SK-N-MC (cell line): ENCODE measurements around the gene TPRG1.

Experiments used
- DNase-seq: peaks from one replicate; pipeline ENCODE4 v3.0.0-alpha.2; 2011; ENCODE audit warnings: low read depth, low spot score
- H3K27ac ChIP-seq: fragments of 200-600 bp; sonication (generic); 2 replicates; pipeline ENCODE4 v1.5.1; 2016; ENCODE audit warnings: mixed run types
- H3K36me3 ChIP-seq: fragments of 200-600 bp; sonication (generic); 2 replicates; pipeline ENCODE4 v1.6.1; 2017; ENCODE audit warnings: antibody characterized with exemption, low read length, mixed read lengths; ENCODE audit not compliant: insufficient read depth
- H3K4me3 ChIP-seq: fragments of 200-600 bp; sonication (generic); 2 replicates; pipeline ENCODE4 v1.5.1; 2016
- H3K9ac ChIP-seq: fragments of 200-600 bp; sonication (generic); 2 replicates; pipeline ENCODE4 v1.8.0; 2017; ENCODE audit warnings: mixed run types, mixed read lengths; ENCODE audit not compliant: insufficient read length
- H3K9me3 ChIP-seq: fragments of 200-600 bp; sonication (generic); 2 replicates; pipeline ENCODE4 v1.6.1; 2017; ENCODE audit warnings: low read depth, mild to moderate bottlenecking, antibody characterized with exemption, low read length, moderate library complexity, mixed read lengths
- EZH2 ChIP-seq: fragments of 200-600 bp; sonication (generic); IDR thresholded peaks from one replicate; pipeline ENCODE4 v1.6.1; 2017; ENCODE audit warnings: antibody characterized with exemption
- FOXP2 ChIP-seq: optimal IDR thresholded peaks from 2 replicates; pipeline ENCODE3; 2011; ENCODE audit warnings: mild to moderate bottlenecking, moderate library complexity; ENCODE audit not compliant: insufficient read depth; ENCODE audit errors: extremely low read length, control extremely low read depth
- POLR2AphosphoS5 ChIP-seq: IDR thresholded peaks from 2 replicates; pipeline ENCODE4 v1.6.1; 2012; ENCODE audit warnings: mild to moderate bottlenecking, low read depth, low read length, borderline replicate concordance

Gene TPRG1

DNA sequence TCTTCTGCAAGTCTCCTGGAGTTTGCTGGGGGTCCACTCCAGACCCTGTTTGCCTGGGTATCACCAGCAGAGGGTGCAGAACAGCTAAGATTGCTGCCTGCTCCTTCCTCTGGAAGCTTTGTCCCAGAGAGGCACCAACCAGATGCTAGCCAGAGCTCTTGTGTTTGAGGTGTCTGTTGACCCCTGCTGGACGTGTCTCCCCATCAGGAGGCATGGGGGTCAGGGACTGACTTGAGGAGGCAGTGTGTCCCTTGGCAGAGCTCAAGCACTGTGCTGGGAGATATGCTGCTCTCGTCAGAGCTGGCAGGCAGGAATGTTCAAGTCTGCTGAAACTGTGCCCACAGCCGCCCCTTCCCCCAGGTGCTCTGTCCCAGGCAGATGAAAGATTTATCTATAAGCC, 86.5 kb downstream of the TPRG1 start:
- H3K4me3 ChIP-seq: no peak overlapping the region
- H3K9ac ChIP-seq: no peak overlapping the region
- H3K9me3 ChIP-seq: no peaks in the 10 kb centered on the region
- DNase-seq: no peak
- TF ChIP-seq POLR2AphosphoS5: no peak
- no peak for TF ChIP-seq EZH2
- no peak for TF ChIP-seq FOXP2
- no peaks in the 10 kb centered on the region for H3K36me3 ChIP-seq
- no peak overlapping the region for H3K27ac ChIP-seq

DNA sequence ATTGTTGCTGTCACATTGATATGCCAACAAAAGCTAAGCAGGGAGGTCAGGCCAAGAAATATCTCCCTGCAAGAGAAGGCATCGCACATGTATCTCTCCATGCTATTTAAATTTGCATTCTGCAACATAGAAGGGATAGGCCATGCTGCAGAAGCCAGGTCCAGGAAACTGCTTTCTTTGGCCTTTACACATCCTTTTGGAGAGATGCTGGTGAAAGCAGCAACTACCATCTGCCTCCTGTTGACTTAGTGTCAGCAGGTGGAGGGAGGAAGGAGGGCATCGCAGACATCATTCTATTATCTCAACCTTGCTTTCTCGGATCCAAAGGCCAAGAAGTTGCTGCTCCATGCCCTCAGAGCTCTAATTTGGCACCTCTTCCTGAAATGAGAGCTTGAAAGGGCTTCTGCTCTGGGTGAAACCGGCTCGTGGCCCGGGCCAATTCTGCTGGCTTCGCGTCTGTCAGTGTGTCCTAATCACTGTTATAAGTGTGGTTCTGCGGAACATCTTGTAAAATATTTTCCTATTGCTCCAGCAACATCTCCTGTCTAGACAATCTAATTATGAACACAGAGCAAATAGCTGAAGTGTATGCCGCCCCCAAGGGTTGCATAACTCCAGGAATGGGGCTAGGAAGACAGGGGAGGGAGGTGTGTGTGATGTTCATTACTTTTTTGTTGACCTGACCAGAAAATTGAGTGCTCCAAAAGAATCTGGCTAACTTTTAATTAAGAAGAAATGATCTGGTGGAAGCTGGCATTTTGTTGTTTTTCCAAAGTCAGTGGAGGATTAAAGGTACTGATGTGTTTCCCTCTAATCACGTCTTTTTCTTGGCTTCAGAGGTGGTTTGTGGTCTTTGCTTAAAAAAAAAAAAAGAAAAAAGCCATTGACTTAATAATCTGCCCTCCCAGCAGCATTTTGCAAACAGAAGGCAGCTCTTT, 89.1 kb downstream of the TPRG1 start:
- H3K27ac ChIP-seq: peak overlapping the region; percentile 77
- DNase-seq: no peak
- no peak overlapping the region; the same call in 1 of the 2 replicates for H3K4me3 ChIP-seq

DNA sequence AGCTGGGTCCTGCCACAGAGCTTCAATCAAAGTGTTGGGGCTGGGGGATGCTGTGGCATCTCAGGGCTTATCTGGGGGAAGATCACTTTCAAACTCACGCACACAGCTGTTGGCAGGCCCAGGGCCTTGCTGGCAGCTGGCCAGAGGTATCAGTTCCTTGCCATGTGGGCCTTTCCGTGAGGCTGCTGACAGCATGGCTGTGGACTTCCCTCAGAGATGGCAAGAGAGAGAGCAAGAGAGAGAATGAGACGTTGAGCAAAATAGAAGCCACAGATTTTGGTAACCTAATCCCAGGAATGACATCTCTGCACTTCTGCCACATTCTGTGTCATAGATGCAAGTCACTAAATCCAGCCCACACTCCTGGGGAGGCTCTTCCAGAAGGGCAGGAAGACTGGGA, 91.0 kb downstream of the TPRG1 start:
- Histone ChIP-seq H3K9ac (peak overlapping the region; percentile 16), H3K9me3 (peaks cover 3% of the 10 kb centered on the region; the same call in 1 of the 2 replicates), H3K27ac (peak overlapping the region; percentile 44), H3K36me3 (peaks cover 20% of the 10 kb centered on the region; the same call in 1 of the 2 replicates), H3K4me3 (no peak overlapping the region)
- no peak for DNase-seq
- TF ChIP-seq EZH2: no peak
- no peak for TF ChIP-seq FOXP2
- TF ChIP-seq POLR2AphosphoS5: no peak

More for the DNA sequence above, 89.1 kb downstream of the TPRG1 start:
- H3K36me3 ChIP-seq: 0 out of 2 replicates have a peak, but pooled peaks cover 3% of the 10 kb centered on the region
- TF ChIP-seq POLR2AphosphoS5 (peak; percentile 53; the same call in 1 of the 2 replicates), FOXP2 (no peak)
- H3K9ac ChIP-seq: peak overlapping the region; percentile 32
- no peaks in the 10 kb centered on the region; the same call in 1 of the 2 replicates for H3K9me3 ChIP-seq

DNA sequence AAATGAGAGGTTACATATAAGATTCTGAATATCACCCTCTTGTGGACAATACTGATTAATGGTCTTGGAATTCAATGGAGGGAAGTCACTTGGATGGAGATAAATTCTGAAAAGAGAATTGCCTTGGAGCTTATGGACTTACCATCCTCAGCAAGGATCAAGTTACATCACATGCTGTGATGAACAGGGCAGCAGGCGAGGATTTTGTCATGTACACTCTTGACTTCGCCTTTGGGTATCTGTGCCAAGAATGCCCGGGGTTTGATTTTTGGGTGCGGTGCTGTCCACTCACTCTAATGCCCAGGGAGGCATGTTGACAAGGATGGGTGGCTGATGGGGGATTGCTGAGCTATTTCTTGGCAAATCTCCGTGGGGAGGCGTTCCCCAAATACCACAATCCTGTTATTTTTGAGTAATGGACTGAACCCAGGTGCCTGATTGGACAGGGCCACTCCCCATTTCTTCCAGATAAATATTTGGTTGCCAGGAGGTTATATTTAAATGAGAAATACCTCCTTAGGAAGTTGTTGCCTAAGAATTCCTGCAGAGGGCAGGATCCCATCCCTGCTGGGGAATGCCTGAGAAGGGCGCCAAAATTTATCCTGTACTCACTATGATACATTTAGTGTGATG, 96.3 kb downstream of the TPRG1 start:
- Histone ChIP-seq H3K4me3 (no peak overlapping the region), H3K9ac (peak overlapping the region; percentile 83), H3K9me3 (peaks cover 3% of the 10 kb centered on the region; the same call in 1 of the 2 replicates), H3K36me3 (peaks cover 21% of the 10 kb centered on the region; the same call in 1 of the 2 replicates), H3K27ac (peak overlapping the region; percentile 100)
- TF ChIP-seq EZH2 (no peak), POLR2AphosphoS5 (peak; percentile 14; the same call in 1 of the 2 replicates), FOXP2 (no peak)
- no peak for DNase-seq

DNA sequence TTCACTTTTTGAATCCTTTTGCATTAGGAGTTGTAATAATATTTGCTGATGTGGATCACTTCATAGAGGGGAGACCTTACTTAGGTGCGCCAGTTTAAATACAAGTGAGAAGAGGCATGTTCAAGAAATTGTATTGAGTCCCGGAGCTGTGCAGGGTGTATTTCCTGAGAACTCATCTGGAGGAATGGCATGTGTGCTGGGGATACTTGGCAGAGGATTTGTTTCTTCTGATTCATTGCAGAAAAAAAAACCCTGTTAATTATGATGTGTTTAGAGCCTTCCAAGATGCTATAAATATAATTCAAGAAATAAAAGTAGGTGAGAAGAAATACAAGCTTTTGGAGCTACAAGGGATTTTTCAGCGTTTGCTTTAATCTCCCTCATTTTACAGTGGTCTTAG, 97.6 kb downstream of the TPRG1 start:
- peaks cover 3% of the 10 kb centered on the region; the same call in 1 of the 2 replicates for H3K9me3 ChIP-seq
- H3K9ac ChIP-seq: peak overlapping the region; percentile 83
- peaks cover 21% of the 10 kb centered on the region; the same call in 1 of the 2 replicates for H3K36me3 ChIP-seq
- no peak overlapping the region; the same call in 1 of the 2 replicates for H3K4me3 ChIP-seq
- DNase-seq: no peak
- no peak for TF ChIP-seq FOXP2
- TF ChIP-seq EZH2: no peak
- TF ChIP-seq POLR2AphosphoS5: no peak
- H3K27ac ChIP-seq: peak overlapping the region; percentile 100

DNA sequence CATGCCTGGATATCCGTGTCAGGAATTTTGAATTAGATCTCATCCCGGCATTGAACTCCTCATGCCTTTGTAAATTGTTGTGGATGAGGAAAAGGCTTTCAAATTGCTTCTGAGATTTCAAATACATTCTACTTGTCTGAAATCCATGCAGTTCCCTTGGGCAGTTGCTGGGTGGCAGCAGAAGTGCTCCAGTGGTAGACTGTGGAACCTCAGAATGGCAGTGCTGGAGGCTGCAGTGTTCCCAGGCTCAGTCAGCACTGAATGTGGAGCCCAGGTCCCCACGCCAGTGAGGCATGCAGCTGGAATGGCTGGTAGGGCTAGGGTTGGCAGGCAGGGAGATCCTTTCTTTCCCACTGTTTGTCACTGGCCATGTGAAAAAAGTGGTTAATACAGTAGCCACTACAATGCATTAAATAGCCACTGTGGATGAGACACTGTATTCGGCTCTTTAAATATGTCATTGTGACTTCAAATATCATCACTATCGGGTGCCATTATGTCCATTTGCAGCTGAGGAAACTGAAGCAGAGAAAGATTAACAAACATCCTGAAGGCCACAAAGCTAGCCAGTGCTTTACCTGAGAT, 98.6 kb downstream of the TPRG1 start:
- Histone ChIP-seq H3K36me3 (peaks cover 18% of the 10 kb centered on the region; the same call in 1 of the 2 replicates), H3K9me3 (peaks cover 3% of the 10 kb centered on the region; the same call in 1 of the 2 replicates), H3K9ac (peak overlapping the region; percentile 83), H3K27ac (peak overlapping the region; percentile 100), H3K4me3 (0 out of 2 replicates have a peak overlapping the region, but pooled peaks have one; percentile 9)
- peak; percentile 97 for DNase-seq
- TF ChIP-seq FOXP2: peak; percentile 87
- no peak for TF ChIP-seq EZH2
- peak; percentile 44; the same call in 1 of the 2 replicates for TF ChIP-seq POLR2AphosphoS5

DNA sequence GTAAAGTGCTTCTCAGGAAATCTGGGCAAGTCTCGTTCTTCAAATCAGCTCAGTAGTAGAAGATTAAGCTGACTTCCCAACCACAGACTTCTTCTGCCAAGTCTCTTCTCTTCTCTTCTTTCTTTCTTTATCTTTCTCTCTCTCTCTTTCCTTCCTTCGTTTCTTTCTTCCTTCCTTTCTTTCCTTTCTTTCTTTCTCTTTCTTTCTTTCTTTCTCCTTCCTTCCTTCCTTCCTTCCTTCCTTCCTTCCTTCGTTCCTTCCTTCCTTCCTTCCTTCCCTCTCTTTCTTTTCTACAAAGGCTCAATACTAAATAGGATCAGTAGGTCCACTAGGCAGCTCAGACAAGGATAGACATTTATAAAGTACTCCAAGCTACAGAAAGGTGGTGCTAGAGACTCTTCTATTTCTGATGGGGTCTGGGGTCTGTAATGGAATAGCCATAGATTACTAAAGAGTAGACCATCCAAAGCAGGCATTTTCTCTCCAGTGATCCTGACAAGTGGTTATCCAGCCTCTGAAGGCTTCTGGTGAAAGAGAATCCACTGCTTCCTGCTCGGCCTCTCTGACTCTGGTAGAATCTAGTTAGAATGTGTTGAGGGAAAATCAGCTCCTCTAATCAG, 100.8 kb downstream of the TPRG1 start:
- DNase-seq: peak; percentile 95
- TF ChIP-seq FOXP2: no peak
- no peak for TF ChIP-seq EZH2
- TF ChIP-seq POLR2AphosphoS5: no peak; the same call in 1 of the 2 replicates
- H3K9ac ChIP-seq: peak overlapping the region; percentile 83

More for the DNA sequence above, 100.8 kb downstream of the TPRG1 start:
- Histone ChIP-seq H3K4me3 (no peak overlapping the region), H3K36me3 (0 out of 2 replicates have a peak, but pooled peaks cover 3% of the 10 kb centered on the region), H3K27ac (peak overlapping the region; percentile 100), H3K9me3 (no peaks in the 10 kb centered on the region)
